ENCODE results near the gene ATP9B.
"Not testable (repeated sequence)": the region's sequence is repeated elsewhere in the genome, so short reads cannot be mapped to it uniquely, and the experiment has no call there.

ATP9B gene

DNA sequence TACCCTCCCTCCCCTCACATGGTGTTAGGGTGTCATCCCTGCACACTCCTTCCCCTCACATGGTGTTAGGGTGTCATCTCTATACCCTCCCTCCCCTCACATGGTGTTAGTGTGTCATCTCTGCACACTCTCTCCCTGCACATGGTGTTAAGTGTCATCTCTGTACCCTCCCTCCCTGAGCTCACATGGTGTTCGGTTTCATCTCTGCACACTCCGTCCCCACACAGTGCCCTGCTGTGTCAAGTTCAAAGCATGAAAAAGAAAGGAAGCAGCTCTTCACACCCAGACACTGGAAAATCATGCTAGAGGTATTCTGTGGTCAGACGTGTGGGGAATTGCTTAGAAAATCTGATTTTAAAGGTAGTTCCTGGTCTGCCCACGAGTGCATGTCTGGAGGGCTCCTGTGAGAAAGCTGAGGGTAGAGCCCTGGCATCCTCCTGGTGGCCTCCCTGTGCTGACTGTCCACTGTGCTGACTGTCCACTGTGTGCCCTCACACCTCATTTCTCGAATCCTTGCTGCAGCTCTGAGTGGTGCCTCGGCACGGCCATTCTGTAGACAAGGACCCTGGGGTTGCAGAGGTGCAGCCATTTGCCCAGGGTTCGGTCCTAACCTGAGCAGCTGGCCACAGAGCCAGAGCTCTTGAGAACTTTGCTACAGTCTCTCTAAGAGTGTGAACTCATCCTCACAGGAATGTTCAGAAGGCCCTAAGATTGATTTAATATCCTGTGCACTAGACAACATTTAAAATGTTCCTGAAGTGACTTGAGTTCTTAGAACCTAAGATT lies 257.4 kb downstream of the ATP9B start:
- DNase-seq (ENCODE audit: low read depth in 2 of 3, low spot score in 1 of 3): no peak

- no peak for DNase-seq (ENCODE audit: low read depth in 2 of 3, low spot score in 1 of 3)
These were observed 258.1 kb downstream of the ATP9B start for GRCh38 chr18:79327199-79327721.

GRCh38 chr18:79327915-79328314 lies 258.7 kb downstream of the ATP9B start:
- DNase-seq (ENCODE audit: low read depth in 2 of 3, low spot score in 1 of 3): not testable (repeated sequence)

GRCh38 chr18:79328887-79329286 lies 259.7 kb downstream of the ATP9B start:
- DNase-seq (ENCODE audit: low read depth in 2 of 3, low spot score in 1 of 3): no peak

DNA sequence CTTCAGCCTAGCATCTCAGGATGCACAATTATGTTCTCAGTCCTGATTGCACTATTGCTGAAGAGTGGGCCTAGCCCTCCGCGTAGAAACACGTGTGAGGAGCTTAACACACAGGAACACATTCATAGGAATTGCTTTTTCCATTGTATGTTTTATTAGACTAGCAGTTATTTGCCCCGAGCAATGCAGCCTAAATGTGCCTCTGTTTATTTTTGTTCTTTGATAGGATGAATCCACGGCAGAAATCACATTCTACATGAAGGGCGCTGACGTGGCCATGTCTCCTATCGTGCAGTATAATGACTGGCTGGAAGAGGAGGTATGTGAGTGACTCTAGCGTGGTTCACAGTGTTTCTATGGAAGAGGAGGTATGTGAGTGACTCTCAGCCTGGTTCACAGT lies 260.6 kb downstream of the ATP9B start:
- DNase-seq (ENCODE audit: low read depth in 2 of 3, low spot score in 1 of 3): no peak

GRCh38 chr18:79332646-79333045 lies 263.5 kb downstream of the ATP9B start:
- no peak for DNase-seq (ENCODE audit: low read depth in 2 of 3, low spot score in 1 of 3)

DNA sequence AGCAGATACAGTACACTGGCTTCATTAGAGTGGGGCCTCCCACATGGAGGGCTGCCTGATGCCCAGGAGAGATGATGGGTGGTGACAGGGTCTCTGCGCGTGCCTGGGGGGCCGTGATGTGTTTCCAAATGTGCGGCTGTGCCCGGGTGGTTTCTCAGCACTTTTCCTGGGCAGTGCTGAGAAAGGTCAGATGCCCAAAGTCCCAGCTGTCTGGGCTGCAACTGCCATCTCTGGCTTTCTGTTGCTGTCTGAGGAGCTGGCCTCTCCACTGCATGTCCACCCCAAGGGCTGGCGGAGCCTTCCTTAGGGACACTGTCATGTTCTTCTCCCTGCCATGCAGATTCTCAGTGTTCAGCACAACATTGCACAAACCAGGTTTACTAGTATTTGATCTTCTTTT lies 263.9 kb downstream of the ATP9B start:
- DNase-seq (ENCODE audit: low read depth in 2 of 3, low spot score in 1 of 3): no peak

DNA sequence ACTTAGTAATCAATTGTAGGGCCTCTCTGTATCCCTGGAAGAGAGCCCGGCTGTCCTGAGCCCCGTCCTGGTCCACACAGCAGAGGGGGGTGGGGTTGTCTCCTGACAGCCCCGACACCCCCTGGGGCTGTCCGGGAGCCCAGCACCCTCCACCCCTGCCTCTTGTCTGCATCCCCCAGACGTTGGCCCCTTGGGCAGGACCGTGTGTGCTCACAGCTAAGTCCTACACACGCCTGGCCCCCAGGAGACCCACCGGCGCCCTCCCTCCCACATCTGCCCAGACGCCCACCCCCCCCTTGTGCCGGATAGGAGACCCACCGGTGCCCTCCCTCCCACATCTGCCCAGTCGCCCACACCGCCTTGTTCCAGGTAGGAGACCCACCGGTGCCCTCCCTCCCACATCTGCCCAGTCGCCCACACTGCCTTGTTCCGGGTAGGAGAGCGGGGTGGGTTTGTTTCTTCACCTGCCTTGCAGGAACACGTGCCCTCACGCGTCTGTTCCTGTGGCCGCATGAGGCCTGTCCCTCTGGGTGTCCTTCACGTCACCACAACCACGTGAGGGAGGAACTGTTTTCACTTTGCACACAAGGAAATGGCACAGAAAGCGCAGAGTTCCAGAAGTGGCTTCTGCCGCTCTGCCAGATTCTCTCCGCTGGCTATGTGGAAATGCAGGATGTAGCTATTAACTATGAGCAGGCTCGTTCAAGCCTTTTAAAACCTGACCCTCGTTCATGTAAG lies 265.5 kb downstream of the ATP9B start:
- no peak for DNase-seq (ENCODE audit: low read depth in 2 of 3, low spot score in 1 of 3)

DNA sequence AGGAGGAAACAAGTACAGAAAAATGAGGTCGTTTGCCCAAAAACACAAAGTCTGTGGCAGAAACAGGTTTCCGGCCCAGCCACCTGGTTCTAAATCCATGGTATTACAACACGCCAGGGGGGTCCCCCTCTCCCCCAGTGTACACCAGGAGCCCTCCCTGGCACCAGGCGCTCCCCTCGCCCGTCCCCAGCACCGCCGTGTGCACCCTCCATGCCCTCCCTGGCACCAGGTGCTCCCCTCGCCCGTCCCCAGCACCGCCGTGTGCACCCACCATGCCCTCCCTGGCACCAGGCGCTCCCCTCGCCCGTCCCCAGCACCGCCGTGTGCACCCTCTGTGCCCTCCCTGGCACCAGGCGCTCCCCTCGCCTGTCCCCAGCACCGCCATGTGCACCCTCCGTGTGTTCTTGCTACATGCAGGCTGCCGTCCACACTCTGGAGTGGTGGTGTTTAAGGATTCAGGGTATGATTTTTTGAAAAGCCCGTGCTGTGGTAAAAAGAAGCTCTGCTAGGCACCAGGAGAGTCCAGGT lies 266.7 kb downstream of the ATP9B start:
- no peak for DNase-seq (ENCODE audit: low read depth in 2 of 3, low spot score in 1 of 3)

DNA sequence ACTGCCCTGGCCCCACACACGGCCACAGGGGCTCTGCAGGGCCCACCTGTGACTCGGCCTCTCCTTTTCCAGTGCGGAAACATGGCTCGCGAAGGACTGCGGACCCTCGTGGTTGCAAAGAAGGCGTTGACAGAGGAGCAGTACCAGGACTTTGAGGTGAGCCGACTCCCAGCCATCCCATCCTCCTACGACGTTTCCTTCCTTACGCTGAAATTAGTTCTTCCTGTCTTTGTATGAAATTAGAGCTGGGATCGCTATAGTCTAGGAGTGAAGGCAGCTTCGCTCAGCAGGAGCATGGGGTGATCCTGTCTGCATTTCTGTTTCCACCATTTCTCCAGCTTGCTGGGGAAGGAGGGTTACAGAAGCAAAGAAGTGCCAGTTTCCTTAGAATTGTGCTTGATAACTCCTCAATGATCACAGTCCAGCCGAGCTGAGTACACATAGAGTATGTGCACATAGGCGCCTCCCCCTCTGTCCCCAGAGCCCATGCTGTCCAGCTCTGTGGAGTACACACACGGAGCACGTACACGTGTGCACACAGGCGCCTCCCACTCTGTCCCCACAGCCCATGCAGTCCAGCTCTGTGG lies 267.5 kb downstream of the ATP9B start:
- no peak for DNase-seq (ENCODE audit: low read depth in 2 of 3, low spot score in 1 of 3)

GRCh38 chr18:79337184-79337583 lies 268.0 kb downstream of the ATP9B start:
- no peak for DNase-seq (ENCODE audit: low read depth in 2 of 3, low spot score in 1 of 3)

- DNase-seq (ENCODE audit: low read depth in 2 of 3, low spot score in 1 of 3): no peak
These were observed 268.4 kb downstream of the ATP9B start for GRCh38 chr18:79337620-79338019.

- no peak for DNase-seq (ENCODE audit: low read depth in 2 of 3, low spot score in 1 of 3)
These were observed 270.1 kb downstream of the ATP9B start for GRCh38 chr18:79339094-79339908.

DNA sequence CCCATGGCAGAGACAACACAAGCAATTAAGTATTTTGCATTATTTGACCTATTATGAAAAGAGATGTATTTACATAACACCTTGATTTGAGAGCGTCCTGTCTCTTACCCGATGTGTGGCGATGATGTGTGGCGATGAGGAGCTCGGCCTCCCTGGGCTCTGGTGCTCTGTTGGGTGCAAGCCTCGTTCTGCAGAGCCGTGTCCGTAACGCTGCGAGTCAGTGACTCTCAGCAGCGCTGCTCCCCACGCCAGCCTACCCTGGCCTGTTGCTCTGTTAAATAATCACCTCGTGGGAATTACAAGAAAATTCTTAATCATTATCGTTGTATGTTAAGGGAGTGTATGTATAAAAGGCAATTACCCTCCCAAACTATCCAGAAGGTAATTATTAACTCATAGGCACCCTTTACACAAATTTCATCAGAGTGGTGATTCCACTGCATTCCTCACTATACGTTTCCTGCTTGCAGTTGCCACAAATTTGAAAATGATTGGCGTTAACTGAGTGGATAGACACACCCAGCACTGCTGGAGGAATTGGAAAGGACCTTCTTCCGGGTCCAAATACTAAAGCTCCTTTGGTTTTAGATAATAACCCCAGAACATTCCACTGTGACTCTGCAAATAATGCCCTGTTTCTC lies 274.5 kb downstream of the ATP9B start:
- no peak for DNase-seq (ENCODE audit: low read depth in 2 of 3, low spot score in 1 of 3)

DNA sequence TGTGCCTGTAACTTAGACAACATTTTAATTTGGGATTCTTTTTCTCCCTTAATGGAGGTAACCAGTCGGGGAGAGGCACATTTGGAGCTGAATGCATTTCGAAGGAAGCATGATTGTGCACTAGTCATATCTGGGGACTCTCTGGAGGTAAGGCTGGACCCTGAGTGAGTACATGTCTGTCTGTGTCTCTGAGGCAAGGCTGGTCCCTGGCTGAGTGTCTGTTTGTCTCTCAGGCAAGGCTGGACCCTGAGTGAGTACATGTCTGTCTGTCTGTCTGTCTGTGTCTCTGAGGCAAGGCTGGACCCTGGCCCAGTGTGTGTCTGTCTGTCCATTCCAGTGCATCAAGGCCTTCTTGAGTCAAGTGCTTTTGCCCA lies 275.0 kb downstream of the ATP9B start:
- DNase-seq (ENCODE audit: low read depth in 2 of 3, low spot score in 1 of 3): no peak

DNA sequence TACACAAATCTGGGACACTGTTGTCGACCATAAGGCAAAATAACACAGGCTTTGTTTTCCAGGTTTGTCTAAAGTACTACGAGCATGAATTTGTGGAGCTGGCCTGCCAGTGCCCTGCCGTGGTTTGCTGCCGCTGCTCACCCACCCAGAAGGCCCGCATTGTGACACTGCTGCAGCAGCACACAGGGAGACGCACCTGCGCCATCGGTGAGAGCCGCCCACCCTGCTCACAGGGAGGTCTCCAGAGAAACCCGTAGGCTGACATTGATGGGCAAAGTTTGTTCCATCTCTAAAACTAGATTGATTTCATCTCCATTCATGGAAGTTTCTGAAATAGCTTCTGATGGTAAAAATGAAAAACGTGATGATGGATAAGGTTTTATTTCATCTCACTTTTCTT lies 276.2 kb downstream of the ATP9B start:
- no peak for DNase-seq (ENCODE audit: low read depth in 2 of 3, low spot score in 1 of 3)

DNA sequence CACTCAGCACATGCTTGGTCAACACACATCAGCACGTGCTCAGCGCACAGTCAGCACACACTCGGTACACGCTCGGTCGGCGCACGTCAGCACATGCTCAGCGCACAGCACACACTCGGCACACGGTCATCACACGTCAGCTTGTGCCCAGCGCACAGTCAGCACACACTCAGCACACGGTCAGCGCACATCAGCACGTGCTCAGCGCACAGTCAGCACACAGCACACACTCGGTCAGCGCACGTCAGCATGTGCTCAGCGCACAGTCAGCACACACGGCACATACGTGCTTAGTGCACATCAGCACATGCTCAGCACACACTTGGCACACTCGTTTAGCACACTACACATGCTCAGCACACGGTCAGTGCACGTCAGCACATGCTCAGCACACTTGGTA lies 276.8 kb downstream of the ATP9B start:
- DNase-seq (ENCODE audit: low read depth in 2 of 3, low spot score in 1 of 3): no peak

DNA sequence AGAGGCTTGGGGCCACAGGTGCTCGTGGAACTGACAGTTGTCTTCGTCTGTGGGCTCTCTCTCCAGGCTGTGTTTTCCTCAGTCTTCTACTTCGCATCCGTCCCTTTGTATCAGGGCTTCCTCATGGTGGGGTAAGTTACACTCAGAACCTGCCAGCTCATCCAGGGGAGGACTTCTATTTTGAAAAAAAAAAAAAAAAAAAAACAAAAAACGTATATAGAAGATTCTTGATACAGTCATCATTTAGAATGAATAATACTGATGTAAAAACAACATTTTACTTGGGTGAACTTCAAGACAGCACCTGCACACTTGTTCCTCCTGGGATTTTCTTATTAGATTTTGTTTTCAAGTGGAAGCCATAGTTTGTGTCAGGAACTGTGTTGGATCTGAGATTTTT lies 278.9 kb downstream of the ATP9B start:
- DNase-seq (ENCODE audit: low read depth in 2 of 3, low spot score in 1 of 3): no peak

DNA sequence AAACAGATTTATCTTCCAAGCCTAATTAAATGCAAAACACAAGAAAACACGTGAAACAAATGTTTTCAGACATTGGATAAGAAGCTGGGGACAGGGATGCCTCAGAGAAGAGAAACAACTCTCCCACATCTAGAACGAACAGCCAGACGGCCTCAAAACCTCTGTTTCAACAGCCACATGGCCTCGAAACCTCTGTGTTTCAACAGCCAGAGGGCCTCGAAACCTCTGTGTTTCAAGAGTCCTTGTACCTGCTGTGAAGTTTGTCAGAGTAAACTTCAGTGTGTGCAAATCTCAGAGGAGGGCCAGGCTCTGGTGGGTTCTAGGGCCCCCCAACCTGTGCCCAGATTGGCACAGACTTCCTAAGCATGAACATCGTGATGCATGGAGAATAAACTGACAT lies 283.2 kb downstream of the ATP9B start:
- no peak for DNase-seq (ENCODE audit: low read depth in 2 of 3, low spot score in 1 of 3)

- DNase-seq (ENCODE audit: low read depth in 2 of 3, low spot score in 1 of 3): no peak
These were observed 284.1 kb downstream of the ATP9B start for GRCh38 chr18:79353267-79353666.

- DNase-seq (ENCODE audit: low read depth in 2 of 3, low spot score in 1 of 3): no peak
These were observed 285.2 kb downstream of the ATP9B start for GRCh38 chr18:79354350-79354749.
